IMR-90 (cell line): ENCODE data around the gene PCDHGB3. TPM values are rescaled to one million over a fixed set of nuclear protein-coding genes. Genes with fewer than 3 reads are reported as not detected.

Source experiments
- MXI1 ChIP-seq: IDR thresholded peaks from 2 replicates; pipeline ENCODE4 v1.6.1; 2012; ENCODE audit warnings: low read depth, mild to moderate bottlenecking, low read length, moderate library complexity, borderline replicate concordance
- RAD21 ChIP-seq: IDR thresholded peaks from 2 replicates; pipeline ENCODE4 v1.6.1; 2012; ENCODE audit warnings: low read length, improper control_type of control experiment
- polyA plus RNA-seq, 3 experiments: library from polyadenylated mRNA; depleted of rRNA; stranded (reverse); fragments of >200 nt; gene quantifications; 2 replicates each; pipeline ENCODE4 v1.2.3, GENCODE V29; 2012; ENCODE audit warnings: low replicate concordance in 1 of 3
- total RNA-seq: library from RNA; depleted of rRNA; stranded (reverse); fragments of >200 nt; gene quantifications from 2 replicates; pipeline ENCODE4 v1.2.3, GENCODE V29; 2012
- TF ChIP-seq, protein P1 (sequence below): fragments of 150-350 bp; IDR thresholded peaks from 2 replicates; pipeline ENCODE4 v1.6.1; 2016; ENCODE audit warnings: low read depth, mild to moderate bottlenecking, low read length, moderate library complexity, borderline replicate concordance
- TF ChIP-seq, protein P2 (sequence below): conservative IDR thresholded peaks from 2 replicates; pipeline ENCODE4 v1.5.1; 2012; ENCODE audit warnings: mild to moderate bottlenecking, low read depth, low read length, improper control_type of control experiment

The PCDHGB3 gene
- total and polyA plus RNA-seq, 2 of the 4 experiments (the other 2 are of a cell fraction), result 3.4 to 5.9 TPM

GRCh38 chr5:141328231-141328630 is 41.8 kb upstream of the PCDHGB3 start (continued):
- TF ChIP-seq, protein P1, sequence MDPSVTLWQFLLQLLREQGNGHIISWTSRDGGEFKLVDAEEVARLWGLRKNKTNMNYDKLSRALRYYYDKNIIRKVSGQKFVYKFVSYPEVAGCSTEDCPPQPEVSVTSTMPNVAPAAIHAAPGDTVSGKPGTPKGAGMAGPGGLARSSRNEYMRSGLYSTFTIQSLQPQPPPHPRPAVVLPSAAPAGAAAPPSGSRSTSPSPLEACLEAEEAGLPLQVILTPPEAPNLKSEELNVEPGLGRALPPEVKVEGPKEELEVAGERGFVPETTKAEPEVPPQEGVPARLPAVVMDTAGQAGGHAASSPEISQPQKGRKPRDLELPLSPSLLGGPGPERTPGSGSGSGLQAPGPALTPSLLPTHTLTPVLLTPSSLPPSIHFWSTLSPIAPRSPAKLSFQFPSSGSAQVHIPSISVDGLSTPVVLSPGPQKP, result no peak
- TF ChIP-seq RAD21 (no peak), MXI1 (no peak)
- TF ChIP-seq, protein P2, sequence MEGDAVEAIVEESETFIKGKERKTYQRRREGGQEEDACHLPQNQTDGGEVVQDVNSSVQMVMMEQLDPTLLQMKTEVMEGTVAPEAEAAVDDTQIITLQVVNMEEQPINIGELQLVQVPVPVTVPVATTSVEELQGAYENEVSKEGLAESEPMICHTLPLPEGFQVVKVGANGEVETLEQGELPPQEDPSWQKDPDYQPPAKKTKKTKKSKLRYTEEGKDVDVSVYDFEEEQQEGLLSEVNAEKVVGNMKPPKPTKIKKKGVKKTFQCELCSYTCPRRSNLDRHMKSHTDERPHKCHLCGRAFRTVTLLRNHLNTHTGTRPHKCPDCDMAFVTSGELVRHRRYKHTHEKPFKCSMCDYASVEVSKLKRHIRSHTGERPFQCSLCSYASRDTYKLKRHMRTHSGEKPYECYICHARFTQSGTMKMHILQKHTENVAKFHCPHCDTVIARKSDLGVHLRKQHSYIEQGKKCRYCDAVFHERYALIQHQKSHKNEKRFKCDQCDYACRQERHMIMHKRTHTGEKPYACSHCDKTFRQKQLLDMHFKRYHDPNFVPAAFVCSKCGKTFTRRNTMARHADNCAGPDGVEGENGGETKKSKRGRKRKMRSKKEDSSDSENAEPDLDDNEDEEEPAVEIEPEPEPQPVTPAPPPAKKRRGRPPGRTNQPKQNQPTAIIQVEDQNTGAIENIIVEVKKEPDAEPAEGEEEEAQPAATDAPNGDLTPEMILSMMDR, result no peak
